SJCRH30 (cell line): ENCODE results near the gene C21orf58. TPM values are rescaled to one million over a fixed set of nuclear protein-coding genes. Genes with fewer than 3 reads are reported as not detected.

Experiments used
- DNase-seq, 2 experiments: peaks; one replicate each; pipeline ENCODE4 v3.0.0-alpha.2; 2015 to 2020
- H3K27ac ChIP-seq: fragments of 250-450 bp; sonication (Bioruptor Pico); 2 replicates; pipeline ENCODE4 v1.5.1; 2020; ENCODE audit warnings: mild to moderate bottlenecking, moderate library complexity
- H3K27me3 ChIP-seq: fragments of 250-450 bp; sonication (Bioruptor Pico); 2 replicates; pipeline ENCODE4 v1.5.1; 2020; ENCODE audit warnings: mild to moderate bottlenecking, moderate library complexity
- H3K36me3 ChIP-seq: fragments of 250-450 bp; sonication (Bioruptor Pico); 2 replicates; pipeline ENCODE4 v1.5.1; 2020; ENCODE audit warnings: mild to moderate bottlenecking, moderate library complexity
- H3K4me1 ChIP-seq: fragments of 250-450 bp; sonication (Bioruptor Pico); 2 replicates; pipeline ENCODE4 v1.5.1; 2020; ENCODE audit warnings: mild to moderate bottlenecking, moderate library complexity
- H3K4me3 ChIP-seq: fragments of 250-450 bp; sonication (Bioruptor Pico); 2 replicates; pipeline ENCODE4 v1.5.1; 2020; ENCODE audit warnings: mild to moderate bottlenecking, moderate library complexity
- H3K9me3 ChIP-seq: fragments of 250-450 bp; sonication (Bioruptor Pico); replicated peaks from 2 replicates; pipeline ENCODE4 v1.5.1; 2020; ENCODE audit warnings: mild to moderate bottlenecking, moderate library complexity
- total RNA-seq: library from RNA; depleted of rRNA; stranded (reverse); fragments of >200 nt; shearing (Covaris generic); gene quantifications from 2 replicates; pipeline ENCODE4 v1.2.3, GENCODE V29; 2014; rRNA removed

Gene C21orf58
- total RNA-seq, 1 experiment from 2014 or later, result 40.7 TPM

DNA sequence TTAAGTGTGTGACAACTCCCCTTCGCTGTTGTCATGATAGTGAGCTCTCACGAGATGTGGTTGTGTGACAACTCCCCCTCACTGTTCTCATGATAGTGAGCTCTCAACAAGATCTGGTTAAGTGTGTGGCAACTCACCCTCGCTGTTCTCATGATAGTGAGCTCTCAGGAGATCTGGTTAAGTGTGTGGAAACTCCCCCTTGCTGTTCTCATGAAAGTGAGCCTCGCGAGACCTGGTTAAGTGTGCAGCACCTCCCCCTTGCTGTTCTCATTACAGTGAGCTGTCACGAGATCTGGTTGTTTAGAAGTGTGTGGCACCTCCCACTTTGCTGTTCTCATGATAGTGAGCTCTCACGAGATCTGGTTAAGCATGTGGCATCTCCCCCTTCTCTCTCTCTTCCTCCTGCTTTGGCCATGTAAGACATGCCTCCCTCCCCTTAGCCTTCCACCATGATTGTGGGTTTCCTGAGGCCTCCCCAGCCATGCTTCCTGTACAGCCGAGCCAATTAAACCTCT is 70.0 kb downstream of the C21orf58 start:
- H3K27me3 ChIP-seq, result no peaks in the 10 kb centered on the region
- H3K9me3 ChIP-seq, result no peaks in the 10 kb centered on the region
- no peak for DNase-seq
- H3K27ac ChIP-seq, result no peak overlapping the region
- H3K36me3 ChIP-seq, result peaks cover 70% of the 10 kb centered on the region
- H3K4me3 ChIP-seq, result no peak overlapping the region
- H3K4me1 ChIP-seq, result no peaks in the 10 kb centered on the region

- Histone ChIP-seq H3K27ac (no peak overlapping the region), H3K4me3 (no peak overlapping the region), H3K9me3 (no peaks in the 10 kb centered on the region), H3K4me1 (no peaks in the 10 kb centered on the region), H3K27me3 (no peaks in the 10 kb centered on the region), H3K36me3 (peaks cover 70% of the 10 kb centered on the region)
- no peak for DNase-seq
Measured at GRCh38 chr21:46252840-46253239, 70.8 kb downstream of the C21orf58 start.

Other genes with a start within 250 kb of the C21orf58 start
- gene COL6A2, start 225.8 kb downstream of the C21orf58 start, total RNA-seq, result 1.1 TPM in 2 replicates
- not detected in 2 replicates for gene FTCD, start 168.3 kb downstream of the C21orf58 start, total RNA-seq
- 22.3 and 27.5 TPM in 2 replicates for gene SPATC1L, start 139.4 kb downstream of the C21orf58 start, total RNA-seq
- gene LSS, start 95.1 kb downstream of the C21orf58 start, total RNA-seq, result 30.6 and 41.3 TPM in 2 replicates
- 39.8 and 49.2 TPM in 2 replicates for gene MCM3AP, start 38.3 kb downstream of the C21orf58 start, total RNA-seq
- gene YBEY, start 37.5 kb downstream of the C21orf58 start, total RNA-seq, result 16.1 and 16.4 TPM in 2 replicates
- 21.7 and 35.7 TPM in 2 replicates for gene PCNT, start 286 bp upstream of the C21orf58 start, total RNA-seq
- 22.4 and 27.0 TPM in 2 replicates for gene DIP2A, start 135.0 kb upstream of the C21orf58 start, total RNA-seq